HG03095 (cell line): ENCODE data around the gene KIF19.

Experiments used
- ATAC-seq: cut with Tn5 transposase; IDR thresholded peaks from one replicate; pipeline ENCODE4 v1.9.1; 2021; ENCODE audit warnings: moderate library complexity; ENCODE audit not compliant: unreplicated experiment

KIF19 gene

GRCh38 chr17:74358697-74359096 lies 32.7 kb downstream of the KIF19 start:
- ATAC-seq, result no peak

DNA sequence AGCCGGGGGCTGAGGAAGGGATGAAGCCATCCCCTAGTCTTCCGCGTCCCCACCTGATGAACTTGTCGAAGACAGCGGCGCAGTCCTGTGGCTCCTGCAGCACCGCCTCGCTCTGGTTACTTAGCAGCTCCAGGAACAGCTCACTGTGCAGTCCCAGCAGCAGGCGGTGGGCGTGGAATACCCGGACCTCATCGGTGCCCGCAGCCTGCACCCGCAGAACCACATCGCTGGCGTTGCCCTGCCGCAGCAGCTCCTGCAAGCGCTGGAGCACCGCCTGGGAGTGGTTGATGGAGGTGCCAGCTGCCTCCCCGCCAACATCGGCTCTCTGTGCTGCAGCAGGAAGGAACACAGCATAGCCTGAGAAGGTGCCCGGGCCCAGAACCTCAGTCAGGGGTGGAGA lies 33.9 kb downstream of the KIF19 start:
- no peak for ATAC-seq

DNA sequence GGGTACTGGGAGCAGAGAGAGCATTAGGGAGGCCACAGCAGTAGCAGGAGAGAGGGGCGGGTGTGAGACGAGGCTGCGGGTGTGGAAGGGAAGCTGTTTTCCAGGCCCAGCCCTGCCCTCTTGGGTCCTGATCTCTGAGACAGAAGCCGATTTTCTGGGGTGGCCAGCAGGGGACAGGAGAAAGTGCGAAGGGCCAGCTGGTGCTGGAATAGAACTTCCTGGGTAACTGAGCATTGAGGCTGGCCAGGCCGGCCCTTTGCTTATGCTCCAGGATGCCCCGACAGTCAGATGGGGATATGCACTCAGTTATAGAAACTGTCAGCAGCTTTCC lies 34.8 kb downstream of the KIF19 start:
- no peak for ATAC-seq

DNA sequence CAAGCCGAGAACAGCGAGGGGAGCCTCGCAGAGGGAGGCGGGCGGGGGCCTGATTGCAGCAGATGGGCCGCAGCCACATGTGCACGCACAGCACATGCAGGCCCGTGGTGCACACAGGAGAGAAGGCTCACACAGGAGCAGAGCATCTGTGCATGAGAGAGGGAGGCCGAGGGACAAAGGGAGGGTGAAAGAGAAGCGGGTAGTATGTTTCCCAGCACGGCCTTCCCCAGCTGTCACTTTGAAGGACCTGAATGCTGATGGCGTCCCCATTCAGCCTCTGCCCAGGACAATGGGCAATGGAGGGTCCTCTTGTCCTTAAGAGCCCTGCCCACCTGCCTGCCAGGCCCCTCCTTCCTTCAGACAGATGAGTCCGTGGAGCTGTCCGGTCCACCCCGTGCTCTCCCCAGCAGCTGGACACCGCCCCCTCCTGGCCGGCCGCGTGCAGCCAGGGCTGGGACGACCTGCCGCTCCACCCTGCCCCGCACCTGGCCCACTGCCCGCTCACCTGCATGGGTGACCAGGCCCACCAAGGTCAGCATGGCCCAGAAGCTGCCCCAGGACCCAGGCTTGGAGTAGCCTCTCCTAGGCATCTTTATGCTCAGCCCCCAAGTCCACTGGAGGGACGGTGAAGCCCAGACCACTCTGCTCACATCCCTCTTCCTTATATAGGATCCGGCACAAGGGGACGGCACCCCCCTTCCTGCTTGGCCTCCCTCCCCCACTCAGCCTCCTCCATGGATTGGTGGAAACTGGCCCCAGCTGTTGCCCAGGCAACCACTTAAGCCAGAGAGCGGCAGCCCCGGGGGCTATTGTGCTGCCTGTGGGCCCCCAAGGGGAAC lies 35.4 kb downstream of the KIF19 start, which contains the start of gene BTBD17:
Gene BTBD17 (minus strand): TSS at position 639 of the 839 bp plus-strand sequence. CDS start 49 bp downstream, at position 590.
- ATAC-seq, result no peak

GRCh38 chr17:74362069-74362405 lies 36.0 kb downstream of the KIF19 start:
- no peak for ATAC-seq

- ATAC-seq, result no peak
These were observed 36.9 kb downstream of the KIF19 start for GRCh38 chr17:74362810-74363498.

- ATAC-seq, result no peak
These were observed 41.2 kb downstream of the KIF19 start, which contains the start of gene GPR142 for GRCh38 chr17:74367206-74367605. Gene GPR142, plus strand, starts transcription at chr17:74367506. Its CDS starts 2,035 bp downstream, at chr17:74369541.

DNA sequence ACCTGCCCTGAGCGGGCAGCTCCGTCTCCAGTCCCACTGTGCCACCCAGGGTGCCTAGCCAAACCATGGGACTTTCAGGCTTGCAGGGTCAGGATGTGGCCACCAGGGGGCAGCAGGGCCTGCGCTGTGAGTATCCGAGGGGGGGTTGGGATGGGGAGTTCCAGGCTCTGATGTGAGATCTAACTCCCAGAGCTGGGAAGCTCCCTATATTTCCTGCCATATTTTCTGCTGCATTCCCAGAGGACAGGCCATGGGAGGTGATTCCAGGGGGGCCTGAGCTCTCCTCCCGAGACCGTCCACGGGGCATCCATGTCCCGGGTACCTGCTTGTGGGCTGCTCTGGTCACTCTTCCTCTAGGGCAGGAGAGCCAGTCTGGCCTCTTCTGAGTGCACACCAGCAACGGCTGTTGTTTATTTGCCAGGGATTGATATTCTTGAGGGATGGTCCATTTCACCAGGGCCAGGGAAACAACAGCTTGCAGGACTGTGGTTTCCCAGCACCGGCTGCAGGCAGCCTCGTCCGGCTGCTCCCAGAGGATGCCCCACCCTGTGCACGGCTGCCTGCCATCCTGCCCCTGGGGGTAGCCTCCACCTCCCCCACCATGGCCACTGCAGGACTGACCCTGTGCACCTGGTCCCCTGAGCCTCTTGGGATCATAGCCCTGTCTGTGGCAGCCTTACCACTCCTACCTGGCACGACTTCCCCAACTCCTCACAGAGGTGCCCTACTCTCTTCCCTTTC lies 42.5 kb downstream of the KIF19 start:
- ATAC-seq, result no peak

GRCh38 chr17:74369221-74369620 lies 43.2 kb downstream of the KIF19 start:
- no peak for ATAC-seq

GRCh38 chr17:74369665-74370490 lies 43.9 kb downstream of the KIF19 start:
- ATAC-seq, result no peak

GRCh38 chr17:74371653-74372147 lies 45.7 kb downstream of the KIF19 start:
- no peak for ATAC-seq

DNA sequence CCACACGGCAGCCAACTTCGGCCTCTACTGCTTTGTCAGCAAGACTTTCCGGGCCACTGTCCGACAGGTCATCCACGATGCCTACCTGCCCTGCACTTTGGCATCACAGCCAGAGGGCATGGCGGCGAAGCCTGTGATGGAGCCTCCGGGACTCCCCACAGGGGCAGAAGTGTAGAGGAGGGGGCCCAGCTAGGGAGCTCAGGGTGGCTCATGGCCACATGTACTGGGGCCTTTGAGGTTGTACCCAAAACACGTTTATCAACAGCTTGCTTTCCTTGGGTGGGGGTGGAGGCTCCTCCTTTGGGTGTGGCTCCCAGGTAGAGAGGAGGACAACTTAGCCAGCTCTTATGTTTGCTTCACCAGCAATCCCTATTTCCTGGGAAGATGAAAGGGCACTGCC lies 46.4 kb downstream of the KIF19 start:
- ATAC-seq, result no peak

- ATAC-seq, result no peak
These were observed 48.0 kb downstream of the KIF19 start for GRCh38 chr17:74373838-74374606.

GRCh38 chr17:74374858-74375257 lies 48.8 kb downstream of the KIF19 start:
- no peak for ATAC-seq

DNA sequence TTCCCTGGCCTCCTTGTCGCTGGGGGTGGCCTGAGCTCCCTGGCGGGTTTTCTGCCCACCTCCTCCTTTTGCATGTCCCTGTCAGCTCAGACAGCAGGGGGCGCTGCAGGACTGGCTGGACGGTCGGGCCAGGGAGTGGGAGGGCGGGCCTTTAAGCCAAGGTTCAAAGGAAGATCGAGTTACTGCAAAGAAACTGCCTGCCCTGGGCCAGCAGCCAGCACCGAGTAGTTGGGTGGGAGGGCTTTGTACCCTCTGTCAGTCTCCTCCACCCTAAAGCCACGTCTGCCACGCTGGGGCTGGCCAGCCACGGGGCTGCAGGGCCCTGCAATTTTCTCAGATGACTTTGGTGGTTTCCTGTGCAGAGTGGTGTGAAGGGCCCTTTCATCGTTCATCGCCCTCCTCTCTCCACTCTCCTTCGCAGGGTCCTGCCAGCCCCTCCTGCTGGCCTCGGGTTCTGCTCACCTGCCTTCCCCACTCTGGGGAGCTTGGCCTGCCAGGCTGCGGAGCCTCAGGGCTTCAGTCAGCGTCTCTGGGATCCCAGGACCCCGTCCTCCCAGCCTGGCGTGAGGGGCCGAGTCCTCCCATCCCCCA lies 53.6 kb downstream of the KIF19 start:
- ATAC-seq, result no peak

- no peak for ATAC-seq
These were observed 54.3 kb downstream of the KIF19 start for GRCh38 chr17:74380086-74380958.

DNA sequence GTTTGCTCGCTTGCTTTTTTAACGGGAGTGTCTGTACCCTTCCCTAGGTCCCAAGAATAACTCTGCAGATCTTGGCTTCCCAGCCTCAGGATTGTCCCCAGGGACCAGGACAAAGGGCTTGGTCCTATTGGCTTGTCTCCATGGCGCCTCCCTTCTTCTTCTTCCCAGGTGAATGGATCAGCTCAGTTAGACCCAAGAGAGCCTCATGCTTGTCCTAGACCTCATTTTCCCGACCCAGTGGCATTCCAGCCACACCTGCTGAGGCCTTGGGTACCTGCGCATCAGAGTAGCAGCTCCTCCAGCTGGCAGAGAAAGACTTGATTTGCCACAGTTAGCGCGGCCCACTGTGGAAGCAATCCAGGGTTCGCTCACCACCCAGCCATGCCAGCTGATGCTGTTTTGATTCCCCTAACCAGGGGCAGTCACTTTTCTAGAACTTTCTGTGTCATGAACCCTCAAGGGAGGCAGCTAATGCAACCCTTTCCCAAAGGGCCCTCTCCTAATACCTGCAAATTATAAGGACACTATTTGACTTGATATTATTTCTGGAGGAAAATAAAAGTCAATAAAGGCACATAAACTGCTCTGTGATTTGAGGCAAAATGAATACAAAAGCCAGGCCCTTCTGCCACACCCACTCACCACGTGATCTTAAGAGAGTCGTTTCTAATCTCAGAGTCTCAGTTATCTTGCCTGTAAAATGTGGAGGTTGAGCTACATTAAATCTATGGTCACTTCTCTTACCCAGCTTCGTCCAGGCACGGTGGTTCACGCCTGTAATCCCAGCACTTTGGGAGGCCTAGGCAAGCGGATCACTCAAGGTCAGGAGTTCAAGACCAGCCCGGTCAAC lies 55.2 kb downstream of the KIF19 start:
- no peak for ATAC-seq

DNA sequence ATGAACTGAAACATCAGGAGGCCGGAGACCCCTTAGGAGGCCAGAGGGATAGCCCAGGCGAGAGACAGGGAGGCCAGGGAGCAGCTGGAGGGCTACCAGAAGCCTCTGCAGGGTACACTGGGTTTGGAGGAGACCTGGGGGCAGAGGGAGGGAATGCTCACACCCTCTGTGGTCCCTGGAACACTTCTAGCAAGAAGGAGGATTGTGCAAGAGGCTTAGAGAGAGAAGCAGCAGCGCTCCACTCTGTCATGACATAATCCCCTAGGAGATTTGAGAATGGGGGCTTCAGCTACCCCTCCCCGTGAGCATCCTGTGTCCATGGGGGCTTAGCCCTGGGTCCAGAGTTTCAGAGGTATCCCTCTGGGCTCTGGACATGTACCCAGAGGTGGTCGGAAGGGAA lies 57.1 kb downstream of the KIF19 start:
- ATAC-seq, result no peak
